Fibroblast of lung (primary cell): ENCODE data around the gene ELMOD3.

Source experiments
- CTCF ChIP-seq, 2 donors: IDR thresholded peaks in 1 of 2; conservative IDR thresholded peaks in 1 of 2; 1 replicate in 1 of 2; 2 replicates in 1 of 2; pipeline ENCODE4 v1.5.1; 2011 to 2012; ENCODE audit warnings: low read length in 2 of 2, control low read depth in 1 of 2, inconsistent platforms in 1 of 2, low read depth in 1 of 2, mild to moderate bottlenecking in 1 of 2
- EZH2 ChIP-seq: IDR thresholded peaks from 2 replicates; pipeline ENCODE4 v1.5.1; 2012; ENCODE audit warnings: low read length, control low read depth, mild to moderate bottlenecking; ENCODE audit errors: missing control alignments

- TF ChIP-seq CTCF (conservative IDR thresholded peaks at IDR 0.05 in 1 of 2, IDR thresholded peaks at IDR 0.05 in 1 of 2; ENCODE audit: low read depth in 1 of 2, low read length in 2 of 2) (no peak), EZH2 (no peak)
Measured at GRCh38 chr2:85310330-85310729, 44.2 kb upstream of the ELMOD3 start.
